Measurements from ENCODE around the gene EPHA8. TPM values are rescaled to one million over a fixed set of nuclear protein-coding genes. Genes with fewer than 3 reads are reported as not detected.

Gene EPHA8
- total and polyA plus RNA-seq, 4 donors, result not detected

DNA sequence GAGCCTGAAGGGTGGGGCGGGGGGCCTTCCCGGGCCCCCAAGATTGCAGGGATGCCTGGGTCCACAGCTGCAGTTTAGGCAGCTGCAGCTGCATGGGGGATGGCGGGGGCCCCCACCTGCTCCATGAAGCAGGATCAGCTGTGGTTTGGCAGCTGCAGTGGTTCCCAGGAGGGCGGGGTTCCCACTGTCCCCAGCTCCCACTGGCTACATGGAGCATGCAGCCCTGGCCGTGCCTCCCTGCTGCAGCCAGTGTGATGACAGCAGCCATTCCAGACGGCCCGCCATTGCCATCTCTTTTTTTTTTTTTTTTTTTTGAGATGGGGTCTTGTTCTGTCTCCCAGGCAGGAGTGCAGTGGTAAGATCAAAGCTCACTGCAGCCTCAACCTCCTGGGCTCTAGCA lies 72.1 kb downstream of the EPHA8 start:
- ATAC-seq (ENCODE audit: low FRiP score) (peak; percentile 10), DNase-seq (no peak)
- H3K4me1 ChIP-seq (ENCODE audit: control insufficient read depth in 1 of 2, insufficient read depth in 2 of 2, low read length in 2 of 2), result no peaks in the 10 kb centered on the region
- intact Hi-C loops (cut with DNase I), result no loop called here
- H3K9me3 ChIP-seq (ENCODE audit: control insufficient read depth, low read length), result no peaks in the 10 kb centered on the region
- WGBS, 2 donors, result 61 to 73% methylated on average over 6 to 7 of the region's 7 CpGs
- no peak overlapping the region for H3K4me3 ChIP-seq (ENCODE audit: low read length in 2 of 2)
- H3K27me3 ChIP-seq (ENCODE audit: control insufficient read depth in 1 of 2, insufficient read depth in 2 of 2, low read length in 1 of 2), result no peaks in the 10 kb centered on the region
- no peak overlapping the region for H3K27ac ChIP-seq (ENCODE audit: low read depth in 1 of 2, low read length in 2 of 2)
- no peaks in the 10 kb centered on the region for H3K36me3 ChIP-seq (ENCODE audit: control insufficient read depth in 1 of 2, insufficient read depth in 2 of 2, low read length in 1 of 2)

DNA sequence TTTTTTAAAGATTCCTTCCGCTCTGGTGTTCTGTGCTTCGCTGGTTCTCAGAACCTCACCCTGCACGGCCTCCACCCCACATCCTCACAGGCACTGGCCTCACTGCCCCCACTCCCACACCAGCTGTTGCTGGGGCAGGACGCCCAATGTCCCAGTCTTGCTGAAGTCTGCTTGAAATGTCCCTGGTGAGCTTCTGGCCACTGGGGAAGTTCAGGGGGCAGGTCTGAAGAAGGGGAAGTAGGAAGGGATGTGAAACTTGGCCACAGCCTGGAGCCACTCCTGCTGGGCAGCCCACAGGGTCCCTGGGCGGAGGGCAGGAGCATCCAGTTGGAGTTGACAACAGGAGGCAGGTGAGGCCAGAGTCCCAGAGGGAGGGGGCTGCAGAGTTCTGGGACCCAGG lies 73.1 kb downstream of the EPHA8 start, which contains the start of gene C1QA:
Gene C1QA, plus strand, starts transcription at position 276 of the 400 bp plus-strand sequence. CDS start 989 bp downstream, outside the sequence.
- H3K27ac ChIP-seq (ENCODE audit: low read depth in 1 of 2, low read length in 2 of 2), result no peak within 1 kb of the TSS

DNA sequence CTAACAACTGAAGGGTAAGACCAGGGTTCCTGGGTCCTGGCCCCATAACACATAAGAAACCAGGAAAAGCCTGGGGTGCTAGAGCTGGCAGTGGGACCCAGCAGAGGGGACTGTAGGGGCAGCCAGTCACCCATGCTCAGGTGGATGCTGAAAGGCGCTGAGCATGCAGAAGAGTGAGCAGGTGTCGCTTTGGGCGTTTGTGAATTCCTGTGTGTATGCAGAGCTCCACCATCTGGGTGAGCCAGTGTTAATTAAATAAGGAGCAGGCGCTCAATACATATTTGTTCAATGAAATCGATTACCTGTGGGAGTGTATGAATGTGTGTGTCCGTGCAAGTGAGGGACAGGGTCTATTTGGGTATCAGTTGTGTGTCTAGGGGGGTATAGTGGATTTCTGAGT lies 73.6 kb downstream of the EPHA8 start:
- no peaks in the 10 kb centered on the region for H3K9me3 ChIP-seq (ENCODE audit: control insufficient read depth, low read length)
- H3K4me1 ChIP-seq (ENCODE audit: control insufficient read depth in 1 of 2, insufficient read depth in 2 of 2, low read length in 2 of 2), result no peaks in the 10 kb centered on the region
- 86 to 94% methylated on average over 6 of the region's 6 CpGs for WGBS, 2 donors
- H3K27me3 ChIP-seq (ENCODE audit: control insufficient read depth in 1 of 2, insufficient read depth in 2 of 2, low read length in 1 of 2), result no peaks in the 10 kb centered on the region
- ATAC-seq (ENCODE audit: low FRiP score), result no peak
- intact Hi-C loops (cut with DNase I), result no loop called here
- DNase-seq, result no peak
- H3K4me3 ChIP-seq (ENCODE audit: low read length in 2 of 2), result no peak overlapping the region
- no peak overlapping the region for H3K27ac ChIP-seq (ENCODE audit: low read depth in 1 of 2, low read length in 2 of 2)
- no peaks in the 10 kb centered on the region for H3K36me3 ChIP-seq (ENCODE audit: control insufficient read depth in 1 of 2, insufficient read depth in 2 of 2, low read length in 1 of 2)

More for the DNA sequence above, 73.1 kb downstream of the EPHA8 start, which contains the start of gene C1QA:
- WGBS, 2 donors, result 47 to 54% methylated on average over 5 of the region's 5 CpGs
- no peaks in the 10 kb centered on the region for H3K4me1 ChIP-seq (ENCODE audit: control insufficient read depth in 1 of 2, insufficient read depth in 2 of 2, low read length in 2 of 2)
- H3K9me3 ChIP-seq (ENCODE audit: control insufficient read depth, low read length), result no peaks in the 10 kb centered on the region
- ATAC-seq (ENCODE audit: low FRiP score) (peak; percentile 71), DNase-seq (peak in 1 of 2 donors; percentile 91)
- no peak within 1 kb of the TSS for H3K4me3 ChIP-seq (ENCODE audit: low read length in 2 of 2)
- H3K36me3 ChIP-seq (ENCODE audit: control insufficient read depth in 1 of 2, insufficient read depth in 2 of 2, low read length in 1 of 2), result no peaks in the 10 kb centered on the region
- intact Hi-C loops (cut with DNase I), result no loop called here
- no peaks in the 10 kb centered on the region for H3K27me3 ChIP-seq (ENCODE audit: control insufficient read depth in 1 of 2, insufficient read depth in 2 of 2, low read length in 1 of 2)

DNA sequence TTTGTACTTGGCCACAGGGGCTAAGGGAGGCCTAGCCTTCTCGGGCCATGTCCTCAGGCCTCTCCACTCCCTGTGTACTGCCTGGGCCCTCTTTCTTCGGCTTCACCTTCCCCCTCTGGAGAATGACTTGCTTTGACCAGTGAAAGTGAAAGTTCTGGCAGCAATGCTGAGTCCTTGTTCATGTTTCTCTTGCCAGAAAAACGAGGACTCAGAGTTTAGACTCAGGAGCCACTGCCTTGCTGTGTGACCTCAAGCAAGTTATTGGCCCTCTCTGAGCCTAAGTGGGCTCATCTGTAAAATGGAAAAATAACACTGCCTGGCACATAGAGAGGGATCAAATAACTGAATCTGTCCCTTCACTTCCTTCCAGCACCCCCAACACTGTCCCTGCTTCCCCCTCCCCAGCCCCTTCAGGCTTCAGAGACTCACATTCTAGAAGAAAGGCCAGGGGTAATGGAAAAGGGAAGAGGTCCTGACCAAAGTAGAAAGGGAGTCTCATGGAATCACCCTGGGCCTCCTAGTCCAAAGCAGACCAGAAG lies 74.7 kb downstream of the EPHA8 start:
- no peaks in the 10 kb centered on the region for H3K27me3 ChIP-seq (ENCODE audit: control insufficient read depth in 1 of 2, insufficient read depth in 2 of 2, low read length in 1 of 2)
- intact Hi-C loops (cut with DNase I), result no loop called here
- 64 to 69% methylated on average over 3 of the region's 3 CpGs for WGBS, 2 donors
- DNase-seq, result no peak
- H3K9me3 ChIP-seq (ENCODE audit: control insufficient read depth, low read length), result no peaks in the 10 kb centered on the region
- ATAC-seq (ENCODE audit: low FRiP score), result no peak
- H3K4me3 ChIP-seq (ENCODE audit: low read length in 2 of 2), result no peak overlapping the region
- H3K4me1 ChIP-seq (ENCODE audit: control insufficient read depth in 1 of 2, insufficient read depth in 2 of 2, low read length in 2 of 2), result no peaks in the 10 kb centered on the region
- no peak overlapping the region for H3K27ac ChIP-seq (ENCODE audit: low read depth in 1 of 2, low read length in 2 of 2)
- H3K36me3 ChIP-seq (ENCODE audit: control insufficient read depth in 1 of 2, insufficient read depth in 2 of 2, low read length in 1 of 2), result no peaks in the 10 kb centered on the region

DNA sequence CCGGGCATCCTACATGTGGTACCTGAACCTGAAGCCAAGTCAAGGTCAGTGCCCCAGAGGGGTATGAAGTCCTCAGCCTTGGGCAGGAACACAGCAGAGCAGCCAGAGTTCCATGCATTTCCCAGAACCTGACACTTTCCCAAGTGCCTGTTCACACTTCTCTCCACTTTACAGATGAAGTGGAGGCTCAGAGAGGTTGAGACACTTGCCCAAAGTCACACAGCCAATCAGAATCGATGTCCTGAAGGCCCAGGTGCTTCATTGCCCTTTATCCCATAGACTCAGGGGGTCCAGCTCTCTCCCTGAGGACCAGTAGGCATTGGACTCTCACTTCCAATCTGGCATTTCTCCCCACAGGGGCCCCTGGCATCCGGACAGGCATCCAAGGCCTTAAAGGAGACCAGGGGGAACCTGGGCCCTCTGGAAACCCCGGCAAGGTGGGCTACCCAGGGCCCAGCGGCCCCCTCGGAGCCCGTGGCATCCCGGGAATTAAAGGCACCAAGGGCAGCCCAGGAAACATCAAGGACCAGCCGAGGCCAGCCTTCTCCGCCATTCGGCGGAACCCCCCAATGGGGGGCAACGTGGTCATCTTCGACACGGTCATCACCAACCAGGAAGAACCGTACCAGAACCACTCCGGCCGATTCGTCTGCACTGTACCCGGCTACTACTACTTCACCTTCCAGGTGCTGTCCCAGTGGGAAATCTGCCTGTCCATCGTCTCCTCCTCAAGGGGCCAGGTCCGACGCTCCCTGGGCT lies 75.4 kb downstream of the EPHA8 start:
- intact Hi-C loops (cut with DNase I), result no loop called here
- no peaks in the 10 kb centered on the region for H3K4me1 ChIP-seq (ENCODE audit: control insufficient read depth in 1 of 2, insufficient read depth in 2 of 2, low read length in 2 of 2)
- no peak overlapping the region for H3K4me3 ChIP-seq (ENCODE audit: low read length in 2 of 2)
- H3K27ac ChIP-seq (ENCODE audit: low read depth in 1 of 2, low read length in 2 of 2), result no peak overlapping the region
- DNase-seq (no peak), ATAC-seq (ENCODE audit: low FRiP score) (no peak)
- no peaks in the 10 kb centered on the region for H3K36me3 ChIP-seq (ENCODE audit: control insufficient read depth in 1 of 2, insufficient read depth in 2 of 2, low read length in 1 of 2)
- H3K27me3 ChIP-seq (ENCODE audit: control insufficient read depth in 1 of 2, insufficient read depth in 2 of 2, low read length in 1 of 2), result no peaks in the 10 kb centered on the region
- 81 to 82% methylated on average over 23 of the region's 23 CpGs for WGBS, 2 donors
- no peaks in the 10 kb centered on the region for H3K9me3 ChIP-seq (ENCODE audit: control insufficient read depth, low read length)

DNA sequence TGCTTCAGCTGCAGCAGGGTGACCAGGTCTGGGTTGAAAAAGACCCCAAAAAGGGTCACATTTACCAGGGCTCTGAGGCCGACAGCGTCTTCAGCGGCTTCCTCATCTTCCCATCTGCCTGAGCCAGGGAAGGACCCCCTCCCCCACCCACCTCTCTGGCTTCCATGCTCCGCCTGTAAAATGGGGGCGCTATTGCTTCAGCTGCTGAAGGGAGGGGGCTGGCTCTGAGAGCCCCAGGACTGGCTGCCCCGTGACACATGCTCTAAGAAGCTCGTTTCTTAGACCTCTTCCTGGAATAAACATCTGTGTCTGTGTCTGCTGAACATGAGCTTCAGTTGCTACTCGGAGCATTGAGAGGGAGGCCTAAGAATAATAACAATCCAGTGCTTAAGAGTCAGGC lies 76.0 kb downstream of the EPHA8 start:
- intact Hi-C loops (cut with DNase I), result no loop called here
- H3K9me3 ChIP-seq (ENCODE audit: control insufficient read depth, low read length), result no peaks in the 10 kb centered on the region
- no peak overlapping the region for H3K27ac ChIP-seq (ENCODE audit: low read depth in 1 of 2, low read length in 2 of 2)
- no peaks in the 10 kb centered on the region for H3K27me3 ChIP-seq (ENCODE audit: control insufficient read depth in 1 of 2, insufficient read depth in 2 of 2, low read length in 1 of 2)
- DNase-seq, result peak in 1 of 2 donors; percentile 70
- H3K4me1 ChIP-seq (ENCODE audit: control insufficient read depth in 1 of 2, insufficient read depth in 2 of 2, low read length in 2 of 2), result no peaks in the 10 kb centered on the region
- no peak overlapping the region for H3K4me3 ChIP-seq (ENCODE audit: low read length in 2 of 2)
- ATAC-seq (ENCODE audit: low FRiP score), result no peak
- no peaks in the 10 kb centered on the region for H3K36me3 ChIP-seq (ENCODE audit: control insufficient read depth in 1 of 2, insufficient read depth in 2 of 2, low read length in 1 of 2)
- WGBS, 2 donors, result 40 to 46% methylated on average over 7 to 8 of the region's 8 CpGs

DNA sequence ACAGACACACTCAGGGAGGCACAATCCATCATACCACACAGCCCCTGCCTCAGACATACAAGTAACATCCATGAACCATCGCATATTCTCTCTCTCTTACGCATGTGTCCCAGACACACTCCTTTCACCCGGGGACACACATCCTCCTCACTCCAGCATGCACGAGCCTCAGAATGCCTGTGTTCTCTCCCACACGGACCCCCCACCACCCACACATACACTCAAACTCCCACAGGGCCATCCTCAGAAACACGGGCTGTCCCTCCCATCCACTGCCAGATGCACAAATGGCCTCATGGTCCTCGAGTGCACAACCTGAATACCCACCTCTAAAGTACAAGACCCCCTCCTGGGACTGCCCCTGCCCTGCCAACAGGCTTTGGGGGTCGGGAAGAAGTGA lies 78.0 kb downstream of the EPHA8 start:
- Histone ChIP-seq H3K4me3 (ENCODE audit: low read length in 2 of 2) (no peak overlapping the region), H3K27me3 (ENCODE audit: control insufficient read depth in 1 of 2, insufficient read depth in 2 of 2, low read length in 1 of 2) (no peaks in the 10 kb centered on the region), H3K36me3 (ENCODE audit: control insufficient read depth in 1 of 2, insufficient read depth in 2 of 2, low read length in 1 of 2) (no peaks in the 10 kb centered on the region), H3K4me1 (ENCODE audit: control insufficient read depth in 1 of 2, insufficient read depth in 2 of 2, low read length in 2 of 2) (no peaks in the 10 kb centered on the region), H3K9me3 (ENCODE audit: control insufficient read depth, low read length) (no peaks in the 10 kb centered on the region), H3K27ac (ENCODE audit: low read depth in 1 of 2, low read length in 2 of 2) (no peak overlapping the region)
- 55 to 63% methylated on average over 8 of the region's 8 CpGs for WGBS, 2 donors
- DNase-seq, result no peak
- intact Hi-C loops (cut with DNase I), result loop anchor here (5.0 to 10.0 kb wide), 2 partner anchors 114 to 536 kb away; no protein-coding TSS in a partner anchor
- no peak for ATAC-seq (ENCODE audit: low FRiP score)

DNA sequence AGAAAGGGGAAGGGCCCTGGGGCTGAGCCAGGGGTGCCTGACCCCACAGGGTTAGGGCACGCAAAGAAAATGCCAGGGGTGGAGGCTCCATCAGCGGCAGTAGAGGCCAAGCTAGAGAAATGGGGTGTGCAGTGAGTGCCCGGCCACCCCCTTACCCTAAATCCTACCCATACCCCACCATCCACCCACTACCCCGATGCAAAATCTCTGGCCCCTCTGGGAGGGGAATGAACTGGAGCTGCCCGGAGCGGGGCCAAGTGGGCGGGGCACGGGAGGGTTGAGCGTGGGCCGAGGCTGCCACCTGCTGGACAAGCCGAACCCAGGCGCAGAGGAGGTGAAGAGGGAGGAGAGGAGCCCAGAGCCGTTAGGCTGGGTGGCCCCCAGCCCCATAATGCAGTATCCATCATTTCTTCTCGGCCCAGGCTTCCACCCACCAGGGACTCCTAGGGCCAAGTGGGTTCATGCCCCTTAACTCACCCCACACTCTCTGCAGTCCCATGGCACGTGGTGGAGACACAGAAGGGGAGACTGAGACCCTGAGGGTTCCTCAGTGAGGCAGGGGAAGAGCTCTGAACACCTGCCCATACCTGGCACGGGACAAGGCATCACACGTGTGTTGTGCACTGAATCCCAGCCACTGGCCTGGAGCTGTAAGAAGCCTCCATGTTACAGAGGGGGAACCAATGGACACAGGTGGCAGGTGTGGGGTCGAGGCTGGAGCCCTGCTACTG lies 78.8 kb downstream of the EPHA8 start:
- ATAC-seq (ENCODE audit: low FRiP score), result peak; percentile 89
- Histone ChIP-seq H3K4me3 (ENCODE audit: low read length in 2 of 2) (no peak overlapping the region), H3K9me3 (ENCODE audit: control insufficient read depth, low read length) (no peaks in the 10 kb centered on the region)

More for the DNA sequence above, 78.8 kb downstream of the EPHA8 start:
- Histone ChIP-seq H3K27me3 (ENCODE audit: control insufficient read depth in 1 of 2, insufficient read depth in 2 of 2, low read length in 1 of 2) (no peaks in the 10 kb centered on the region), H3K27ac (ENCODE audit: low read depth in 1 of 2, low read length in 2 of 2) (no peak overlapping the region), H3K4me1 (ENCODE audit: control insufficient read depth in 1 of 2, insufficient read depth in 2 of 2, low read length in 2 of 2) (no peaks in the 10 kb centered on the region), H3K36me3 (ENCODE audit: control insufficient read depth in 1 of 2, insufficient read depth in 2 of 2, low read length in 1 of 2) (no peaks in the 10 kb centered on the region)
- intact Hi-C loops (cut with DNase I), result loop anchor here (1.0 to 10.0 kb wide), 4 partner anchors 115 to 537 kb away; no protein-coding TSS in a partner anchor
- DNase-seq, result peak; percentile 89 to 95
- 10 to 11% methylated on average over 16 to 18 of the region's 18 CpGs for WGBS, 2 donors

Data from aorta (tissue), 5 donors.